OCI-LY1 (cell line): ENCODE data around the gene NINJ2.

ENCODE experiments used
- H2AFZ ChIP-seq: fragments of 200-600 bp; sonication (generic), shearing (Covaris generic); 2 replicates; pipeline ENCODE4 v1.6.0; 2014; ENCODE audit warnings: antibody characterized with exemption, mild to moderate bottlenecking, low read length
- H3F3A ChIP-seq: fragments of 200-600 bp; sonication (generic), shearing (Covaris generic); 2 replicates; pipeline ENCODE4 v1.6.0; 2014; ENCODE audit warnings: mild to moderate bottlenecking, antibody characterized with exemption, low read length, moderate library complexity; ENCODE audit not compliant: insufficient read depth
- H3K27ac ChIP-seq: fragments of 200-600 bp; sonication (generic); 2 replicates; pipeline ENCODE4 v1.5.1; 2014; ENCODE audit warnings: low read length, mixed run types, mild to moderate bottlenecking, low read depth; ENCODE audit not compliant: poor library complexity, severe bottlenecking
- H3K27me3 ChIP-seq: fragments of 200-600 bp; sonication (generic); 2 replicates; pipeline ENCODE4 v1.6.0; 2014; ENCODE audit warnings: antibody characterized with exemption, mild to moderate bottlenecking, low read length, moderate library complexity; ENCODE audit not compliant: insufficient read depth
- H3K36me3 ChIP-seq: fragments of 200-600 bp; sonication (generic); 2 replicates; pipeline ENCODE4 v1.6.1; 2014; ENCODE audit warnings: mild to moderate bottlenecking, antibody characterized with exemption, low read length, moderate library complexity, mixed read lengths; ENCODE audit not compliant: insufficient read depth
- H3K4me1 ChIP-seq: fragments of 200-600 bp; sonication (generic); 2 replicates; pipeline ENCODE4 v1.5.1; 2014; ENCODE audit warnings: mild to moderate bottlenecking, low read length, moderate library complexity; ENCODE audit not compliant: insufficient read depth, severe bottlenecking
- H3K4me2 ChIP-seq: fragments of 200-600 bp; sonication (generic), shearing (Covaris generic); 2 replicates; pipeline ENCODE4 v1.6.1; 2014; ENCODE audit warnings: low read length
- H3K4me3 ChIP-seq: fragments of 200-600 bp; sonication (generic); 2 replicates; pipeline ENCODE4 v1.5.1; 2014; ENCODE audit warnings: low read length, low read depth, mild to moderate bottlenecking, mixed read lengths; ENCODE audit not compliant: poor library complexity, severe bottlenecking
- H3K79me2 ChIP-seq: fragments of 200-600 bp; shearing (Covaris generic); 2 replicates; pipeline ENCODE4 v1.6.1; 2016; ENCODE audit warnings: mixed run types, low read length, mixed read lengths; ENCODE audit not compliant: insufficient read depth
- H3K9ac ChIP-seq: fragments of 200-600 bp; sonication (generic), shearing (Covaris generic); 2 replicates; pipeline ENCODE4 v1.6.1; 2014; ENCODE audit warnings: mild to moderate bottlenecking, low read length, mixed read lengths
- H3K9me2 ChIP-seq: fragments of 200-600 bp; sonication (generic), shearing (Covaris generic); 2 replicates; pipeline ENCODE4 v1.6.1; 2014; ENCODE audit warnings: low read depth, mild to moderate bottlenecking, low read length, mixed read lengths
- H3K9me3 ChIP-seq: fragments of 200-600 bp; shearing (Covaris generic); 2 replicates; pipeline ENCODE4 v1.6.1; 2014; ENCODE audit warnings: low read length, mixed read lengths
- H4K20me1 ChIP-seq: fragments of 200-600 bp; sonication (generic), shearing (Covaris generic); 2 replicates; pipeline ENCODE4 v1.6.0; 2016; ENCODE audit warnings: mild to moderate bottlenecking, low read length; ENCODE audit not compliant: insufficient read depth
- CTCF ChIP-seq: fragments of 200-600 bp; sonication (generic), shearing (Covaris generic); IDR thresholded peaks from 2 replicates; pipeline ENCODE4 v1.5.1; 2017; ENCODE audit warnings: mild to moderate bottlenecking, antibody characterized with exemption, low read length, moderate library complexity, mixed read lengths
- EZH2 ChIP-seq: fragments of 200-600 bp; sonication (generic), shearing (Covaris generic); IDR thresholded peaks from 2 replicates; pipeline ENCODE4 v1.8.0; 2017; ENCODE audit warnings: borderline replicate concordance, mixed run types, mild to moderate bottlenecking, antibody characterized with exemption, low read length, moderate library complexity, mixed read lengths

The NINJ2 gene

GRCh38 chr12:669576-669945 is 6.3 kb upstream of the NINJ2 start:
- Histone ChIP-seq H3K4me3 (no peak overlapping the region), H3K27me3 (no peaks in the 10 kb centered on the region), H3K79me2 (no peaks in the 10 kb centered on the region), H3K27ac (peak overlapping the region; percentile 93), H3K9ac (no peak overlapping the region), H3K36me3 (no peaks in the 10 kb centered on the region), H3K9me2 (no peaks in the 10 kb centered on the region), H3F3A (peaks cover 26% of the 10 kb centered on the region; the same call in 1 of the 2 replicates), H3K4me1 (peaks cover 77% of the 10 kb centered on the region), H3K4me2 (no peak overlapping the region), H2AFZ (no peak overlapping the region), H4K20me1 (no peaks in the 10 kb centered on the region), H3K9me3 (no peaks in the 10 kb centered on the region)
- TF ChIP-seq CTCF (no peak), EZH2 (no peak)

DNA sequence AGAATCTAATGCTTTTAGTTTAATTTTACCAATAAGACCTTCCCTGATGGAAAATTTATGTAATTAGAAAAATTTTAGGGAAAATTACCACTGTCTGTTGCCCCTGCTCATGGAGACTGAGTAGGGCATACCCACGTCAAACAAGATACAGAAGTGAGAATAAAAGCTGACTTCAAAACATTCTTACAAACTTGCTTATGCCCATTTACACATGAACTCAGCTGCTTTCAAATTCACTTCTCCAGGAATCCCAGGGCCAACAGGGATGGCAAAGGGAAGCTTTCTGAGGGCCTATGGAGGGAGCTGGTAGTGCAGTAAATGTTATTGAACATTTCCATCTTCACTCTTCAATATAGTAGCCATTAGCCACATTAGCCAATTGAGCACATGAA is 4.8 kb upstream of the NINJ2 start:
- Histone ChIP-seq H3K9me3 (no peaks in the 10 kb centered on the region), H4K20me1 (no peaks in the 10 kb centered on the region), H3K9me2 (no peaks in the 10 kb centered on the region), H2AFZ (no peak overlapping the region; the same call in 1 of the 2 replicates), H3K4me2 (peak overlapping the region; percentile 14; the same call in 1 of the 2 replicates), H3K79me2 (no peaks in the 10 kb centered on the region), H3F3A (peaks cover 25% of the 10 kb centered on the region), H3K27me3 (no peaks in the 10 kb centered on the region), H3K4me3 (no peak overlapping the region), H3K9ac (peak overlapping the region; percentile 33), H3K36me3 (no peaks in the 10 kb centered on the region), H3K27ac (peak overlapping the region; percentile 93), H3K4me1 (peaks cover 77% of the 10 kb centered on the region)
- no peak for TF ChIP-seq CTCF
- TF ChIP-seq EZH2 = no peak

DNA sequence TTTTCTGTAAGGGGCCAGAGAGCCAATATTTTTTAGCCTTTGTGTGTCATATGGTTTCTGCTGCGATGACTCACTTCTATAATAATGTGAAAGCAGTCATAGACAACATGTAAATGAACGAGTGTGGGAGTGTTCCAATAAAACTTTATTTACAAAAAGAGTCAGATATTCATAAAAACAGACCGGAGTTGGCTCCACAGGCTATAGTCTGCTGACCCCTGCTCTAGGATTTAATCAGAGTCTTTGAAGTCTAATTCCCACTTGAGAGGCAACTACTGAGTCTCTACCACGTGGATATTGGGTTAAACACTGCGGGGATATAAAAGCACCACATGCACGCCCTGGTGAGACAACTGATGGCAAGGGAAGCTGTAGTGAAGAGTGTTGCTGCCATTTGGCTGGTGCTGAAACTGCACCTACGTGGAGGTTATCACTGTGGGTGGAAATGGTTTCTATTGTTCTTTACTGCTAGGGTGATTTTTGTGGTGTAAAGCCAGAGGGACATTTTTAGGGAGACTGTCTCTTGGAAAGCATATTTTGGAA is 3.6 kb upstream of the NINJ2 start:
- Histone ChIP-seq H3K4me2 (peak overlapping the region; percentile 55), H3K9me2 (no peaks in the 10 kb centered on the region), H3F3A (peaks cover 19% of the 10 kb centered on the region), H3K79me2 (peaks cover under 1% of the 10 kb centered on the region; the same call in 1 of the 2 replicates), H3K9me3 (no peaks in the 10 kb centered on the region), H4K20me1 (no peaks in the 10 kb centered on the region), H3K4me3 (peak overlapping the region; percentile 32), H3K27me3 (no peaks in the 10 kb centered on the region), H3K36me3 (no peaks in the 10 kb centered on the region), H3K9ac (peak overlapping the region; percentile 59), H2AFZ (peak overlapping the region; percentile 17; the same call in 1 of the 2 replicates), H3K27ac (peak overlapping the region; percentile 93), H3K4me1 (peaks cover 77% of the 10 kb centered on the region)
- TF ChIP-seq CTCF = no peak
- TF ChIP-seq EZH2 = no peak
